Vagina (tissue), 2 donors: ENCODE measurements around the gene NOTCH1. TPM values are rescaled to one million over a fixed set of nuclear protein-coding genes. Genes with fewer than 3 reads are reported as not detected.
"Not testable (repeated sequence)": the region's sequence is repeated elsewhere in the genome, so short reads cannot be mapped to it uniquely, and the experiment has no call there.

Source experiments
- DNase-seq, 2 donors: peaks; one replicate each; pipeline ENCODE4 v3.0.0-alpha.2; 2017; ENCODE audit errors: extremely low spot score in 2 of 2
- H3K27ac ChIP-seq: fragments of 200-600 bp; sonication (generic); one replicate; pipeline ENCODE4 v1.5.1; 2019
- H3K27me3 ChIP-seq: fragments of 200-600 bp; sonication (generic); one replicate; pipeline ENCODE4 v1.5.1; 2019
- H3K36me3 ChIP-seq, 2 donors: fragments of 200-600 bp; sonication (generic); one replicate each; pipeline ENCODE4 v1.5.1; 2017 to 2019
- H3K4me1 ChIP-seq: fragments of 200-600 bp; sonication (generic); one replicate; pipeline ENCODE4 v1.5.1; 2019
- H3K4me3 ChIP-seq, 2 donors: fragments of 200-600 bp; sonication (generic); 1 replicate in 1 of 2; 2 replicates in 1 of 2; pipeline ENCODE4 v1.5.1; 2016 to 2019
- H3K9me3 ChIP-seq: fragments of 200-600 bp; sonication (generic); one replicate; pipeline ENCODE4 v1.5.1; 2019
- POLR2A ChIP-seq, 2 donors: fragments of 450-650 bp; IDR thresholded peaks; one replicate each; pipeline ENCODE4 v1.6.1; 2017; ENCODE audit warnings: antibody characterized with exemption in 2 of 2, mild to moderate bottlenecking in 2 of 2, moderate library complexity in 2 of 2
- POLR2AphosphoS5 ChIP-seq, 2 donors: sonication (generic); formaldehyde crosslinking; IDR thresholded peaks; one replicate each; pipeline ENCODE4 v1.9.0; 2017; ENCODE audit warnings: antibody characterized with exemption in 2 of 2, mild to moderate bottlenecking in 2 of 2, low read depth in 1 of 2; ENCODE audit not compliant: insufficient read depth in 1 of 2
- intact Hi-C: fragments of 100-400 bp; cut with DNase I; formaldehyde crosslinking; loops from one replicate; pipeline ENCODE4 v1.15.1; 2023
- total RNA-seq: library from RNA; depleted of rRNA; stranded (reverse); fragments of >200 nt; gene quantifications from one replicate; pipeline ENCODE4 v1.2.3, GENCODE V29; 2016
- TF ChIP-seq, protein P1 (sequence below), 3 experiments: fragments of 450-650 bp in 2 of 3; fragments of 200-600 bp in 1 of 3; sonication (generic) in 1 of 3; IDR thresholded peaks; one replicate each; pipeline ENCODE4 v1.5.1; 2017 to 2019; ENCODE audit warnings: antibody characterized with exemption in 3 of 3, mild to moderate bottlenecking in 2 of 3, moderate library complexity in 2 of 3

The NOTCH1 gene
- total RNA-seq, 1 donor from 2014 or later, result 67.0 TPM

DNA sequence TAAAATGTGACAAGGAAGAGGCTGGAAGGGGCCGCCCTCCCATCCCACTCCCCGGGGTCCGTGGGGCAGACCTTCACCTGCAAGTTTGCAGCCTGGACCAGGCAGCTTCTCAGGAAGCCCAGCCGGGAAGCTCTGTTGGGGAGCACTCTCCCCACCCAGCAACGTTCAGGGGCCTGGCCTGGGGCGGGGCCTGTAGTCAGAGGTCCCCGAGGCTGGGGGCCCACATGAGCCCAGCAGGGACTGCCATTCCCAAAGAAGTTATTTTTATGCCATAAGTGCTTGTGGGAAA lies 32.7 kb upstream of the NOTCH1 start:
- DNase-seq, result no peak
- Histone ChIP-seq H3K4me3 (no peak overlapping the region), H3K27me3 (no peaks in the 10 kb centered on the region), H3K9me3 (no peaks in the 10 kb centered on the region), H3K36me3 (no peaks in the 10 kb centered on the region), H3K27ac (no peak overlapping the region), H3K4me1 (peaks cover 15% of the 10 kb centered on the region)
- TF ChIP-seq POLR2AphosphoS5 (IDR thresholded peaks at IDR 0.05; ENCODE audit: insufficient read depth in 1 of 2, low read depth in 1 of 2) (no peak), POLR2A (IDR thresholded peaks at IDR 0.05) (no peak)
- intact Hi-C loops, result no loop called here

- DNase-seq, result no peak
- intact Hi-C loops, result no loop called here
- H3K27me3 ChIP-seq, result no peaks in the 10 kb centered on the region
- no peak overlapping the region for H3K27ac ChIP-seq
- H3K4me3 ChIP-seq, result no peak overlapping the region
- H3K36me3 ChIP-seq, result no peaks in the 10 kb centered on the region
- TF ChIP-seq, protein P1, sequence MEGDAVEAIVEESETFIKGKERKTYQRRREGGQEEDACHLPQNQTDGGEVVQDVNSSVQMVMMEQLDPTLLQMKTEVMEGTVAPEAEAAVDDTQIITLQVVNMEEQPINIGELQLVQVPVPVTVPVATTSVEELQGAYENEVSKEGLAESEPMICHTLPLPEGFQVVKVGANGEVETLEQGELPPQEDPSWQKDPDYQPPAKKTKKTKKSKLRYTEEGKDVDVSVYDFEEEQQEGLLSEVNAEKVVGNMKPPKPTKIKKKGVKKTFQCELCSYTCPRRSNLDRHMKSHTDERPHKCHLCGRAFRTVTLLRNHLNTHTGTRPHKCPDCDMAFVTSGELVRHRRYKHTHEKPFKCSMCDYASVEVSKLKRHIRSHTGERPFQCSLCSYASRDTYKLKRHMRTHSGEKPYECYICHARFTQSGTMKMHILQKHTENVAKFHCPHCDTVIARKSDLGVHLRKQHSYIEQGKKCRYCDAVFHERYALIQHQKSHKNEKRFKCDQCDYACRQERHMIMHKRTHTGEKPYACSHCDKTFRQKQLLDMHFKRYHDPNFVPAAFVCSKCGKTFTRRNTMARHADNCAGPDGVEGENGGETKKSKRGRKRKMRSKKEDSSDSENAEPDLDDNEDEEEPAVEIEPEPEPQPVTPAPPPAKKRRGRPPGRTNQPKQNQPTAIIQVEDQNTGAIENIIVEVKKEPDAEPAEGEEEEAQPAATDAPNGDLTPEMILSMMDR (IDR thresholded peaks at IDR 0.05), result no peak
- no peak for TF ChIP-seq POLR2A (IDR thresholded peaks at IDR 0.05)
- no peak for TF ChIP-seq POLR2AphosphoS5 (IDR thresholded peaks at IDR 0.05; ENCODE audit: insufficient read depth in 1 of 2, low read depth in 1 of 2)
- H3K9me3 ChIP-seq, result no peaks in the 10 kb centered on the region
- H3K4me1 ChIP-seq, result peaks cover 15% of the 10 kb centered on the region
Observed at GRCh38 chr9:136577941-136578625, 32.2 kb upstream of the NOTCH1 start.

- no peak for TF ChIP-seq POLR2AphosphoS5 (IDR thresholded peaks at IDR 0.05; ENCODE audit: insufficient read depth in 1 of 2, low read depth in 1 of 2)
- TF ChIP-seq, protein P1 (IDR thresholded peaks at IDR 0.05), result no peak
- no peak for TF ChIP-seq POLR2A (IDR thresholded peaks at IDR 0.05)
- H3K27me3 ChIP-seq, result no peaks in the 10 kb centered on the region
- H3K36me3 ChIP-seq, result no peaks in the 10 kb centered on the region
- no peaks in the 10 kb centered on the region for H3K9me3 ChIP-seq
- no peak overlapping the region for H3K27ac ChIP-seq
- H3K4me3 ChIP-seq, result no peak overlapping the region
- H3K4me1 ChIP-seq, result peaks cover 24% of the 10 kb centered on the region
- intact Hi-C loops, result no loop called here
- no peak for DNase-seq
Observed at GRCh38 chr9:136576269-136576626, 30.4 kb upstream of the NOTCH1 start.

DNA sequence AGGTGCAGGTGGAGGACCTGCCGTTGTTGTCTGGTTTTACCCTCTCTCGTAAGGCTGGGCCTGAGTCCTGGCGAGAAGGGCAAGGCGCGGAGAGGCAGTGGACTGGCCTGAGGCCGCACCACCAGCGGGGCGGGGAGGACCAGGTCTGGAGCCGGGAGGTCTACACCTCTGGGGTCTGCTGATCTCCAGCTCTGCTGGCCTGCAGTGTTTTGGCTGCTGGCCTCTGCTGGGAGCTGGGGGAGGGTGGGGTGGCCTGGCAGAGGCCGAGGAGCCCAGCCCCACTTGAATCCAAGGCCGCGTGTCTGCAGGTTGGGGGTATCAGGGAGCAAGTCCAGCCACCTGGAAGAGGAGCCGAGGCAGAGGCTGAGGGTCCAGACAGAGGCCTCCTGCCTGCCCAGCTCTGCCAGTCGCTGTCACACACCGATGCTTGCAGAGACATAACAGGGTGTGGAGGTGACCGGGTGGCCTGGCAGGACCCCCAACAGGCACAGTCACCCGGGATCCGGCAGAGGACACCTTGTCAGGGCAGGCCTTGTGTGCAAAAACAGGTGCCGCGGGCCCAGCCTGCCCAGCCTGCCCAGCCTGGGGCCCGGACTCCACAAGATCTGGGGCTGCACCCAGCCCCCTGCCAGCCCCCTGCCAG lies 29.9 kb upstream of the NOTCH1 start:
- TF ChIP-seq POLR2AphosphoS5 (IDR thresholded peaks at IDR 0.05; ENCODE audit: insufficient read depth in 1 of 2, low read depth in 1 of 2) (no peak), POLR2A (IDR thresholded peaks at IDR 0.05) (no peak)
- TF ChIP-seq, protein P1 (IDR thresholded peaks at IDR 0.05), result no peak
- Histone ChIP-seq H3K27me3 (no peaks in the 10 kb centered on the region), H3K36me3 (no peaks in the 10 kb centered on the region), H3K27ac (no peak overlapping the region), H3K4me3 (no peak overlapping the region), H3K9me3 (no peaks in the 10 kb centered on the region), H3K4me1 (peaks cover 25% of the 10 kb centered on the region)
- intact Hi-C loops, result no loop called here
- DNase-seq, result no peak

DNA sequence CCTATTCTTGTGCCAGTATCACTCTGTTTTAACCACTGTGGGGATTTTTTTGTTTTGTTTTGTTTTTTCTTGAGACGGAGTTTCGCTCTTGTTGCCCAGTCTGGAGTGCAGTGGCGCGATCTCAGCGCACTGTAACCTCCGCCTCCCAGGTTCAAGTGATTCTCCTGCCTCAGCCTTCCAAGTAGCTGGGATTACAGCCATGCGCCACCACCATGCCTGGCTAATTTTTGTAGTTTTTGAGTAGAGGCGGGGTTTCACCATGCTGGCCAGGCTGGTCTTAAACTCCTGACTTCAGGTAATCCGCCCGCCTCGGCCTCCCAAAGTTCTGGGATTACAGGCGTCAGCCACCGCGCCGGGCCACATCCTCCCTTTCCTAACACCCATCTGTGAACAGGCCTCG lies 28.8 kb upstream of the NOTCH1 start:
- intact Hi-C loops, H3K27ac ChIP-seq, H3K27me3 ChIP-seq, DNase-seq, H3K4me3 ChIP-seq, H3K9me3 ChIP-seq, H3K36me3 ChIP-seq: not testable (repeated sequence)
- H3K4me1 ChIP-seq, result peaks cover 25% of the 10 kb centered on the region

GRCh38 chr9:136572828-136573625 lies 27.2 kb upstream of the NOTCH1 start:
- no peaks in the 10 kb centered on the region for H3K9me3 ChIP-seq
- no peak overlapping the region for H3K4me3 ChIP-seq
- TF ChIP-seq POLR2AphosphoS5 (IDR thresholded peaks at IDR 0.05; ENCODE audit: insufficient read depth in 1 of 2, low read depth in 1 of 2) (no peak), POLR2A (IDR thresholded peaks at IDR 0.05) (no peak)
- TF ChIP-seq, protein P1 (IDR thresholded peaks at IDR 0.05), result no peak
- no peaks in the 10 kb centered on the region for H3K36me3 ChIP-seq
- peaks cover 28% of the 10 kb centered on the region for H3K4me1 ChIP-seq
- intact Hi-C loops, result no loop called here
- H3K27ac ChIP-seq, result no peak overlapping the region
- no peak for DNase-seq
- no peaks in the 10 kb centered on the region for H3K27me3 ChIP-seq
